Uterus (tissue), 4 donors: ENCODE data around the gene NOTCH3. TPM values are rescaled to one million over a fixed set of nuclear protein-coding genes. Genes with fewer than 3 reads are reported as not detected.

Source experiments
- DNase-seq, 2 donors: peaks; one replicate each; pipeline ENCODE4 v3.0.0-alpha.2; 2019 to 2020
- H3K27ac ChIP-seq, 2 donors: fragments of 200-600 bp; sonication (generic); 1 replicate in 1 of 2; 2 replicates in 1 of 2; pipeline ENCODE4 v1.5.1; 2016 to 2018
- H3K27me3 ChIP-seq, 2 donors: fragments of 200-600 bp; sonication (generic); one replicate each; pipeline ENCODE4 v1.5.1; 2018 to 2019; ENCODE audit warnings: control low read depth in 1 of 2
- H3K36me3 ChIP-seq, 2 donors: fragments of 200-600 bp; sonication (generic); one replicate each; pipeline ENCODE4 v1.5.1; 2019; ENCODE audit warnings: control low read depth in 1 of 2
- H3K4me1 ChIP-seq, 2 donors: fragments of 200-600 bp; sonication (generic); one replicate each; pipeline ENCODE4 v1.5.1; 2018 to 2019; ENCODE audit warnings: control low read depth in 1 of 2
- H3K4me3 ChIP-seq, 2 donors: fragments of 200-600 bp; sonication (generic); 1 replicate in 1 of 2; 2 replicates in 1 of 2; pipeline ENCODE4 v1.5.1; 2018 to 2019; ENCODE audit warnings: mild to moderate bottlenecking in 1 of 2
- H3K9me3 ChIP-seq, 2 donors: fragments of 200-600 bp; sonication (generic); one replicate each; pipeline ENCODE4 v1.5.1; 2019; ENCODE audit warnings: control low read depth in 1 of 2
- POLR2A ChIP-seq, 2 donors: fragments of 450-650 bp; IDR thresholded peaks; one replicate each; pipeline ENCODE4 v1.6.1; 2016; ENCODE audit warnings: antibody characterized with exemption in 2 of 2, mild to moderate bottlenecking in 1 of 2, moderate library complexity in 1 of 2
- intact Hi-C: fragments of 100-400 bp; cut with DNase I; formaldehyde crosslinking; loops from one replicate; pipeline ENCODE4 v1.15.1; 2023; ENCODE audit warnings: low total_unique reads
- total RNA-seq, 4 donors: library from RNA; depleted of rRNA in 3 of 4; stranded (reverse); fragments of >200 nt in 3 of 4; gene quantifications; one replicate each; pipeline versions ENCODE4 v1.1.0 to v1.2.4, GENCODE V29; 2014 to 2023
- TF ChIP-seq, protein P1 (sequence below), 4 experiments: fragments of 200-600 bp in 2 of 4; fragments of 450-650 bp in 2 of 4; sonication (generic) in 2 of 4; IDR thresholded peaks; one replicate each; pipeline ENCODE4 v1.5.1; 2016 to 2019; ENCODE audit warnings: antibody characterized with exemption in 4 of 4, mild to moderate bottlenecking in 2 of 4, moderate library complexity in 1 of 4
- donor health status: DM: yes; HTN: yes; CAD: no.

NOTCH3 gene
- total RNA-seq, 4 donors from 2014 or later, result 9.4 to 166 (median 96.9) TPM

DNA sequence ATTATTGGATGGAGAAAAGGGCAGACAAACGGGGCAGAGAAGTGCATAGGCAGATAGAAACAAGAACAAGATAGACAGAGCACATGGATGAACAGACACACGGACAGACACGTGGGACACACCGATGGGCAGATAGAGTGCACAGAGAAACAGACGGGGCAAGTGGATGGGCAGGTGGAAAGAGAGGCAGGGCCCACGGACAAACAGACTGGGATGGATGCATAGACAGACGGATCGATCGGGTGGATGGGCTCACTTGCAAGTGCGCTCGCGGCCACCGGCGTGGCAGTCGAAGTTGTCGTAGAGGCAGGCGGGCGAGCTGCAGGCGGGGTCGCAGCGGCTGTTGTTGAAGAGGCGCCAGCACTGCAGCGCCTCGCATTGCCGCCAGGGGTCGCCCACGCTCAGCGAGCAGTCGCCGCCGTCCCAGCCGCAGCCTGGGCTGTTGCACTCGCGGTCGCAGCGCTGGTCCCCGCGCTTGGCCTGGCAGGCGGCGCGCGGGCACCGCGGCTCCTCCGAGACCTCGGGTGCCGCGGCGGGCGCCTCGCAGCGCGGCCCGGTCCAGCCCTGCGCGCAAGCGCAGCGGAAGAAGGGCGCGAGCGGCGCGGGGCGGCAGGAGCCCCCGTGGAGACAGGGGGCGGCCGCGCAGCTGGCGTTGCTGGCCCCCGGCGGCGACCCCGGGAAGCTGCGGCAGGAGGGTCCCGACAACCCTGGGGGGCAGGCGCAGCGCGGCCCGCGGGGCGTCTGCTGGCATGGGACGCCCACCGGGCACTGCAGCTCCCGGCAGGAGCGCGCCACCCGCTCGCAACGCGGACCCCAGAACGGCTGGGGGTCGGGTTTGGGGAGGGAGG, 23.3 kb downstream of the NOTCH3 start:
- Histone ChIP-seq H3K4me1 (no peaks in the 10 kb centered on the region), H3K4me3 (no peak overlapping the region), H3K9me3 (no peaks in the 10 kb centered on the region), H3K27ac (peak overlapping the region in 1 of 2 donors; percentile 17), H3K27me3 (no peaks in the 10 kb centered on the region), H3K36me3 (no peaks in the 10 kb centered on the region)
- peak; percentile 63 to 81 for DNase-seq
- intact Hi-C loops, result loop anchor here (5.0 kb wide), 1 partner anchor 380 kb away; no protein-coding TSS in a partner anchor
- peak in 1 of 2 donors; percentile 22 for TF ChIP-seq POLR2A (IDR thresholded peaks at IDR 0.05)
- TF ChIP-seq, protein P1, sequence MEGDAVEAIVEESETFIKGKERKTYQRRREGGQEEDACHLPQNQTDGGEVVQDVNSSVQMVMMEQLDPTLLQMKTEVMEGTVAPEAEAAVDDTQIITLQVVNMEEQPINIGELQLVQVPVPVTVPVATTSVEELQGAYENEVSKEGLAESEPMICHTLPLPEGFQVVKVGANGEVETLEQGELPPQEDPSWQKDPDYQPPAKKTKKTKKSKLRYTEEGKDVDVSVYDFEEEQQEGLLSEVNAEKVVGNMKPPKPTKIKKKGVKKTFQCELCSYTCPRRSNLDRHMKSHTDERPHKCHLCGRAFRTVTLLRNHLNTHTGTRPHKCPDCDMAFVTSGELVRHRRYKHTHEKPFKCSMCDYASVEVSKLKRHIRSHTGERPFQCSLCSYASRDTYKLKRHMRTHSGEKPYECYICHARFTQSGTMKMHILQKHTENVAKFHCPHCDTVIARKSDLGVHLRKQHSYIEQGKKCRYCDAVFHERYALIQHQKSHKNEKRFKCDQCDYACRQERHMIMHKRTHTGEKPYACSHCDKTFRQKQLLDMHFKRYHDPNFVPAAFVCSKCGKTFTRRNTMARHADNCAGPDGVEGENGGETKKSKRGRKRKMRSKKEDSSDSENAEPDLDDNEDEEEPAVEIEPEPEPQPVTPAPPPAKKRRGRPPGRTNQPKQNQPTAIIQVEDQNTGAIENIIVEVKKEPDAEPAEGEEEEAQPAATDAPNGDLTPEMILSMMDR (IDR thresholded peaks at IDR 0.05), result peak; percentile 92 to 99 (median 98)

DNA sequence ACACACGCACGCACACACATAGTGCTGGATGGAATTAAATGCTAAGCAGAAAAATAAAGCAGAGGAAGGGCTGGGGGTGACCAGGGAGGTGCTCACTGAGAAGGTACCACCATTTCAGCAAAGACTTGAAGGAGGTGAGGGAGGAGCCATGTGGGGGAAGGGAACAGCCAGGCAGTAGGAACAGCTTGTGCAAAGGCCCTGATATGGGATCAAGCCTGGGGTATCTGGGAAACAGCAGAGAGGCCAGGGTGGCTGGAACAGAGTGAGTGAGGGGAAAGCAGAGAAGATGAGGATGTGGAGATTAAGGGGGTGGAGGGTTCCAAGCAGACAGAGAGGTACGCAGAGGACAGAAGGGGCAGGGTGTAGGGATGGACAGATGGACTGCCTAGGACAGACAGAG, 25.2 kb downstream of the NOTCH3 start:
- DNase-seq, result no peak
- TF ChIP-seq, protein P1 (IDR thresholded peaks at IDR 0.05), result no peak
- no peak for TF ChIP-seq POLR2A (IDR thresholded peaks at IDR 0.05)
- Histone ChIP-seq H3K27me3 (no peaks in the 10 kb centered on the region), H3K27ac (no peak overlapping the region), H3K4me1 (no peaks in the 10 kb centered on the region), H3K4me3 (no peak overlapping the region), H3K9me3 (no peaks in the 10 kb centered on the region), H3K36me3 (no peaks in the 10 kb centered on the region)
- intact Hi-C loops, result loop anchor here (5.0 kb wide), 1 partner anchor 382 kb away; no protein-coding TSS in a partner anchor

DNA sequence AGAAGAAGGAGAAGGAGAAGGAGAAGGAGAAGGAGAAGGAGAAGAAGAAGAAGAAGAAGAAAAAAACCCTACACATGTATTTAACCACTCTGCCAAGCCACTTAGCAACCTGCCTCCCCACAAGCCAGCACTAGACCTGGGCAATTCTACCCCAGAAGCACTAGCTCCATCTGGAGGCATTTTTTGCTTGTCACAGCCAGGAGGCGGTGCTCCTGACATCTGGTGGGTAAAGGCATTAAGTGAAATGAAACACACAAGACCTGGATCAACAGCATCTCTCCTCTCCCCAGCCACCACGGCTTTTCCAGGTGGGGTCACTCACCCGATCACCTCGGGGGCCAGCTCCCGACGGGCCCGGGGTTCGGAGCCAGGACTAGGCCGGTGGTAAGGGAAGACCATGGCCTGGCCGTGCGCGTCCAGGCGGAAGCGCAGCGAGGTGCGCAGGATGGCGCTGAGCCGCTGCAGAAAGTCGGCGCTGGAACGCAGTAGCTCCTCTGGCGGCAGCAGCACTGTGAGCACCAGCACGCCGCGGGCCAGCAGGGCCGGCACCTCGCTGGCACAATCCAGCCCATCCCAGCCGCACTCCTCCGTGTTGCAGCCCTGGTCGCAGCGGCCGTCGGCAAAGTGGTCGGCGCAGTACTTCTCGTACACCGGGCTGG, 26.9 kb downstream of the NOTCH3 start:
- DNase-seq, result no peak
- intact Hi-C loops, result no loop called here
- TF ChIP-seq, protein P1 (IDR thresholded peaks at IDR 0.05), result no peak
- no peak for TF ChIP-seq POLR2A (IDR thresholded peaks at IDR 0.05)
- no peaks in the 10 kb centered on the region for H3K27me3 ChIP-seq
- no peaks in the 10 kb centered on the region for H3K36me3 ChIP-seq
- no peak overlapping the region for H3K4me3 ChIP-seq
- no peaks in the 10 kb centered on the region for H3K9me3 ChIP-seq
- no peak overlapping the region for H3K27ac ChIP-seq
- no peaks in the 10 kb centered on the region for H3K4me1 ChIP-seq

DNA sequence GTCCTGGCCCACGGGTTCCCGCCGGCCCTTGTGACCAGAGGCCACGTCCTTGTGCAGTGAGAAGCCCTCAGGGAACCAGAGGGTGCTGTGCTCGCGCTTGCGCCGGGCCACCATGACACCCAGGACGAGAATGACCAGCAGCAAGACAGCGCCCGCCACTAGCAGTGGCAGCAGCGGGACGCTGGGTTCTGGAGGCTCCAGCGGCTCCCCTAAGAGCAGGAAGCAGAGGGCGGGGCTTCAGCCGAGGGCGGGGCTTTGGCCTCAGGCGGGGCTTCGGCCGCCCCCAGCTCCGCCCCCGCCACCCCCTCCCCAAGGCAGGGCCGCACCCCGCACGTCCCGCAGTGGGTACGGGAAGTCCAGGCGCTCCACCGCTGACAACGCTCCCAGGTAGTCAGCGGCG, 30.4 kb downstream of the NOTCH3 start:
- H3K27me3 ChIP-seq, result no peaks in the 10 kb centered on the region
- H3K36me3 ChIP-seq, result no peaks in the 10 kb centered on the region
- no peak for DNase-seq

More for the DNA sequence above, 30.4 kb downstream of the NOTCH3 start:
- intact Hi-C loops, result no loop called here
- H3K4me3 ChIP-seq, result no peak overlapping the region
- no peaks in the 10 kb centered on the region for H3K4me1 ChIP-seq
- peaks cover 0 to 7% of the 10 kb centered on the region in 2 donors for H3K9me3 ChIP-seq
- TF ChIP-seq, protein P1 (IDR thresholded peaks at IDR 0.05), result no peak
- no peak for TF ChIP-seq POLR2A (IDR thresholded peaks at IDR 0.05)
- no peak overlapping the region for H3K27ac ChIP-seq
